GM12873 (cell line): Measurements from ENCODE around the gene ATG16L1.

ENCODE experiments used
- CTCF ChIP-seq: IDR thresholded peaks from 2 replicates; pipeline ENCODE4 v1.5.1; 2012; ENCODE audit warnings: low read depth, mild to moderate bottlenecking, moderate library complexity, low read length, control low read depth; ENCODE audit not compliant: insufficient read depth; ENCODE audit errors: missing control alignments

The ATG16L1 gene

GRCh38 chr2:233307565-233307964, 56.1 kb downstream of the ATG16L1 start, which contains the start of gene SAG:
SAG (plus strand) TSS chr2:233307816; CDS start chr2:233309190, 1,374 bp downstream.
- TF ChIP-seq CTCF, result no peak

- TF ChIP-seq CTCF, result no peak
Measured at GRCh38 chr2:233311241-233311926, 59.9 kb downstream of the ATG16L1 start.

- no peak for TF ChIP-seq CTCF
Measured at GRCh38 chr2:233312874-233313273, 61.4 kb downstream of the ATG16L1 start.

- no peak for TF ChIP-seq CTCF
Measured at GRCh38 chr2:233314180-233314925, 62.9 kb downstream of the ATG16L1 start.

GRCh38 chr2:233317196-233317943, 65.9 kb downstream of the ATG16L1 start:
- TF ChIP-seq CTCF, result no peak

- no peak for TF ChIP-seq CTCF
Measured at GRCh38 chr2:233319256-233319655, 67.8 kb downstream of the ATG16L1 start.

- no peak for TF ChIP-seq CTCF
Measured at GRCh38 chr2:233320470-233320869, 69.0 kb downstream of the ATG16L1 start.
